HG03066 (cell line): ENCODE data around the gene CFAP73.
"Not testable (repeated sequence)": the region's sequence is repeated elsewhere in the genome, so short reads cannot be mapped to it uniquely, and the experiment has no call there.

Source experiments
- ATAC-seq: cut with Tn5 transposase; IDR thresholded peaks from one replicate; pipeline ENCODE4 v1.9.1; 2021; ENCODE audit warnings: low read depth; ENCODE audit not compliant: unreplicated experiment

Gene CFAP73

DNA sequence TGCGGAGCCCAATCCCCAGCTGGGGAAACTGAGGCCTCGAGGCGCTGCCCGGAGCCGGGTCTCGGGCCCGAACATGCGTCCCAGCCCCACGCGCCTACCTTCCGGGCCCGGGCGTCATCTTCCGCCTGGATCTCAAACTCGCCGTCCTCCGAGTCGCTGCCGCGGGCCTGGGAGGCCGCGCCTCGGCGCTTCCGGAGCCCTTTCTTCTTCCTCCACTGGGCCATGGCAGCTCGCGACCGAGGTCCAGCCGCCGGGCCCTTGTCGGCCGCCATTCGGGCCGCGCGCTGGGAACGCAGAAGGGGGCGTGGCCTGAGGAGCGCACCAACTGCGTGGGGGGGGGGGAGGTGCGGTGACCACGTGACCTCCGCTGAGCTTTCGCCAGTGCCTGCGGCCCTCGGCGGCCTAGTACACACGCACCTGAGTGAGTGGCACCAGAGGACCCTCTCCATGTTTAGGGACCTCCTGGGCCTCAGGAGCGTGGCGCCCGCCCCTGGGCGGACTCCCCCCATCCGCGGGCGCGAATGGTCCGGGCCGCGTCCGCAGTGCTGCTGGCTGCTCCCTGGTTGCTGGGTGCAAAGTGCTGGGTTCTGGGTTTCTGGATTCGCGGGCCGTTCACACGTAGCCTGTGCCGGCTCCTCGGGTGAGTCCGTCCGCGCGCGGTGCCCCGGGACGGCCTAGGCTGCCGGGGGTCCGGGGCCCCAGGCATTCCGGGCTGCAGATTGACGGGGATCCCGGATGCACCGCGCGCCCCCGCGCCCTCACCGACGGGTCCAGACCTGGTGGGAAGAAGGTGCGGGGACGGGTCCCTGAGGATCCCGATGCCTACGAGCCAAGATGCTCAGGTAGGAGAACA is 35.9 kb downstream of the CFAP73 start, which contains the start of the genes DDX54 and RITA1:
Gene DDX54 (minus strand): TSS at position 299 of the 853 bp plus-strand sequence. CDS start 27 bp downstream, at position 272.
Gene RITA1 (plus strand): TSS at position 542 of the 853 bp plus-strand sequence. CDS start 1,026 bp downstream, outside the sequence.
- peak; percentile 47 for ATAC-seq

DNA sequence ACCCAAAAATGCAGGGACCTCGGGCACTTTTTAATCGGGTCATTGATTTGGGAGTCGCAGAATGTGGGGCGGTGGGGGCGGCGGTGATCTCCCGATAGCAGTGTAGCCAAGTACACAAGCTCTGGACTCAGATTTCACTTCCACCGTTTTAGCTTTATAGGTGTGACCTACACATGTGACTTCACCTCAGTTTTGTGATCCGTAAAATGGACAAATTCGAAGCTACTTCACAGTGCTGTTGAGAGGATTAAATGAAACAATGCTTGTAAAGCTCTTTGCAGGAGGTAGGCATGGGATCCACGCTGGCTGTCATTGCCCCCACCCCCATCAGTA is 36.5 kb downstream of the CFAP73 start:
- no peak for ATAC-seq

DNA sequence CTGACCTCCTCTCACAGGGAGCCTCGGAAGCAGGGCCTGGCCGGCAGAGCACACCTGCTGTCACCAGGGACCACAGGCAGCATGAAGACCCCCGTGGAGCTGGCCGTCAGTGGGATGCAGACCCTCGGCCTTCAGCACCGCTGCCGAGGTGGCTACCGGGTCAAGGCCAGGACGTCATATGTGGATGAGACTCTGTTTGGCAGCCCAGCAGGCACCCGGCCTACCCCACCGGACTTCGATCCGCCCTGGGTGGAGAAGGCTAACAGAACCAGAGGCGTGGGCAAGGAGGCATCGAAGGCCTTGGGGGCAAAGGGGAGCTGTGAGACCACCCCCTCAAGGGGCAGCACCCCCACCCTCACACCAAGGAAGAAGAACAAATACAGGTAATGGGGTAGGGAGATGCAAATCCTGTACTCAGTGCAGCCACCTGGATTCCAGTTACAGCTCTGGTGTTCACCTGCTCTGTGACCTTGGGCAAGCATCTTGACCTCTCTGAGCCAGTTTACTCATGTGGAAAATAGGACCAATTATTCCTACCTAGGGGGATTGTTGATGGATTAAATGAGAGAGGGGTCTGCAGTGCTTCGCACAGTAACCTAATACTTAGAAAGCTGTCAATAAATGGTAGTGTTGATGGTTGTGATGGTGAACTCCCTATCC is 37.3 kb downstream of the CFAP73 start:
- ATAC-seq: no peak

DNA sequence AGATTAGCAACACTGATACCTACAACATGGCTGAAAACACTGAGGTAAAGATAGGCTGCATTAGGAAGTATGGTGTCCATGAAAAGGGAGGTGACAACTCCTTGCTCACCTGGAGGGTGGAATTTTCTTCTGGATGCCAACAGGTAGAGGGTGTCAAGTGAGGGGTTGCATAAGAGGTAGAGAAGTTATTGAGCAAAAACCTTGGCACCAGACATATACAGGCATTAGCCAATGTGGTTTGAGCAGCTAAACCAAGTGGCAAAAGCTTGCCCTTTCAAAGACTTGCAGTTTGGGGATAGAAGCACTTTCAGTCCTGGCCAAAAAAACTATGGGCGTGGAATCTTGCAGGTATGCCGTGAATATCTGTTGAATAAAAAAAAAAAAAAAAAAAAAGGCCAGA is 39.8 kb downstream of the CFAP73 start:
- ATAC-seq: no peak

DNA sequence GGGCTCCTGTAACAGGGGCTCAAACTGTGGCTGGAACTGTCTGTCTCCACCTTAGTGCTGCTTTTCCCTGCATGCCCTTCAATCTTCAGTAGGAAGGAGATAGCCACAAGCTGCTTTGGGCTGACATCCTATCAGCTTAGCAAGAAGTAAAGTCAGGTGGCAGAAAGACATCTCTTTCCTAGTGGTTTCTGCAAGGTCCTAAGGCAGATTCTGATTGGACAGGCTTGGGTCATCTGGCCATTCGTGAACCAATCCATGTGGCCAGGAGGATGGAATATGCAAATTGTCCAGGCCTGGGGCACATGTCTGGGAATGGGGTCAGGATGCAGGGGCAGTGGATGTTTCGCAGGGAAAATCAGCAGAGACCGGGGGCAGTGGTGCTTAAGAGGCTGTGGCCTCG is 41.2 kb downstream of the CFAP73 start:
- no peak for ATAC-seq

DNA sequence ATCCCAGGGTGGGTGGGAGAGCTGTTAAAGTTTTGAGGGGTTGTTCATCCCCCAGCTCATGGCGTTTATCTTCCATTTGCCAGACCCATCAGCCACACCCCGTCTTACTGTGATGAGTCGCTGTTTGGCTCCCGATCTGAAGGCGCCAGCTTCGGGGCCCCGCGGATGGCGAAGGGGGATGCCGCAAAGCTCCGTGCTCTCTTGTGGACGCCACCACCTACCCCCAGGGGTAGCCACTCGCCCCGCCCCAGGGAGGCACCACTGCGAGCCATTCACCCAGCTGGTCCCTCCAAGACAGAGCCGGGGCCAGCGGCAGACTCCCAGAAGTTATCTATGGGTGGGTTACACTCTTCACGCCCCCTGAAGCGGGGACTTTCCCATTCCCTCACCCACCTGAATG is 41.7 kb downstream of the CFAP73 start:
- no peak for ATAC-seq

DNA sequence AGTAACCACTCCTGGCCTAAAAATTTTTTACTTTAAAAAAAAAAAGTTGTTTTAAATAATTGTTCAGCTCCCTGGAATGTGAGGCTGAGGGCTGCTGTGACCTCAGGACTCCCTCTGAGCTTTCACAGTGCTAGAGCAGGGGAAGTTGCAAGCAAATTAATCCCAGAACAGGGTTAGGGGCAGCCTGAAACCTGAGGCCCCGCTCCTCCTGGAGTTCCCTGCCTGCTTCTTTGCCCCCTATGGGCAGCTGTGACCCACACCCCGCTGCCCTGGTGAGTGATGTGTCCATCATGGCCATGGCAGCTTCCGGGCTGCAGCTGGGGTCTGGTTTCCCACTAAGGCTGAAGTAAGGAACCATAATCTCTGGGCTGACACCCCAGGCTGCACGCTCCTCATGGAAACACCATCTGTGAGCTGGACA is 45.5 kb downstream of the CFAP73 start:
- ATAC-seq: no peak

DNA sequence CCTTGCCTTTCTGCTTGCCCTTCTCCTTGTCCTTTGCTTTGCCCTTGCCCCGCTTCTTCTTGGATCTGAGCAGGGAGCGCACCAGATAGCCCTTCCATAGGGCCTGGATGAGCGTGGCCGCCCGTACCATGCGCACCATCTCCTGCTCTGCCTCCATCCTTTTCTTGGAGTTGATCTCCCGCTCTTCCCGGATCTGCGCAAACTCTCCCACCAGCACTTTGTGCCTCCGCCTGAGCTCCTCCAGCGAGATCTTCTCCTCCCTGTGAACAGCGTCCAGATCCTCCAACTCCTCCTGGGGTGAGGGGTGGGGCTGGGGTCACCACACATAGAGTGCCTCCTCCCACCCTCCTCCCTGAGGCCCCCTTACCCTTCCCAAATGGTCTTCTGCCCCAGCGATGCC is 46.1 kb downstream of the CFAP73 start:
- ATAC-seq: no peak

DNA sequence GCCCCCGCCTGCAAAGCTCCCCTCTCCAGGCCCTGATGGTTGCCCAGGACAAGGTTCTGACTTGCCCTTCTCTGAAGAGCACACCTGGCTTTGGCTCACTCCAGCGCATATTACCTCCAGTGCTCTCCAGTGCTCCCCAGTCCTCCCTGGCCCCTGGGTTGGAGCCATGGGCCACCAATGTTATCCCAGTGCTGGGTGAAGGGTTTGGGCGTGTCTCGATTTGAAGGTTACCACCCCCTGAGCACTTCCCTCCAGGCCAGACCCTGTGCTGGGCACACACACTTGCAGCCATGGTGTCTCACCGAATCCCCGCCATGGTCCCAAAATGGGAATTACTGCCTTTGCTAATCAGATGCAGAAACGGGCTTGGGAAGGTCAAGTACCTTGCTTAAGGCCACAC is 47.1 kb downstream of the CFAP73 start:
- no peak for ATAC-seq

DNA sequence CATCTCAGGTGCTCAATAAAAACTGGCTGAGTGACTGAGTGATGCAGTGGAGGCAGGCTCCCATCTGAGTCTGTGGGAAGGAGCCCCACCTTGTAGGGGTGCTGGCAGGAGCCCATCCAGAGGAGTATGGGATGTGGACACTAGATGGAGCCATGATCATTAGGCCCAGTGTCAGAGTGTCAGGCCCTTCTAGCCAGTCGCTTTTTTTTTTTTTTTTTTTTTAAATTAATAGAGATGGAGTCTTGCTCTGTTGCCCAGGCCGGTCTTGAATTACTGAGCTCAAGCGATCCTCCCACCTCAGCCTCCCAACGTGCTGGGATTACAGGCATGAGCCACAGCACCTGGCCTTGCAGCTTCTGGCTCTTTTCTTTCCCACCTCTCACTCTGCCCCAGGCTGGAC is 47.5 kb downstream of the CFAP73 start:
- ATAC-seq: no peak

DNA sequence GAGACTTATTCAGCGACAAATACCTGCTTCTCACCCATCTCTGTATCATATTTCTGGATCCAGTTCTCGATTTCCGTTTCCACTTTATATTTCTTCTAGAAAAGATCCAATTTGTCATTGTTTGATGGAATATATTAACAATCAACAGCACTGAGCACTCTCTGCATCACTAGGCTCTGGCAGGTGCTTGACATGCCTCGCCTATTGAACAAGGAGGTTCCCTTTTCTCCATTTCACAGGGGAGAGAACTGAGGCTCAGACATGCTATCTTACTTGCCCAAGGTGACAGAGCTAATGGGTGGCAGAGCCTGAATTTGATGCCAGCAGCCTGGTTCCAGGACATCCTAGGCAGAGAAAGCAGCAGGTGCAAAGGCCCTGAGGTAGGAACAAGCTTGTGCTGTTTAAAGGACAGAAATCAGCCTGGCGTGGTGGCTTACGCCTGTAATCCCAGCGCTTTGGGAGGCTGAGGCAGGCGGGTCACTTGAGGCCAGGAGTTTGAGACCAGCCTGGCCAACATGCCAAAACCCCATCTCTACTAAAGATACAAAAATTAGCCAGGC is 48.1 kb downstream of the CFAP73 start:
- ATAC-seq: no peak

DNA sequence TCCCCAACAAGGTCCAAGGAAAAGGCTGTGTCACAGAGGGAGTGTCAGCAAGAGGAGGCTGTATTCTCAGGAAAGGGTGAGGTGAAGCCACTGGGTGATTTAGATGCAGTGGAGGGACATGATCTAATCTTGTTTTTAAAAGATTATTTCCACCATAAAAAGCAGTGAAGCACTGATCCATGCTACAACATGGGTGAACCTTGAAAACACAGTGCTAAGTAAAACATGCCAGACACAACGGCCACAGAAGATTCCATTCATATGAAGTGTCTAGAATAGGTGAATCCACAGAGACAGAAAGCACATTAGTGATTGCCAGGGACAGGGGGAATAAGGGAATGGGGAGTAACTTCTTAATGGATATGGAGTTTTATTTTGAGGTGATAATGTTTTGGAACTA is 48.8 kb downstream of the CFAP73 start:
- ATAC-seq: no peak

DNA sequence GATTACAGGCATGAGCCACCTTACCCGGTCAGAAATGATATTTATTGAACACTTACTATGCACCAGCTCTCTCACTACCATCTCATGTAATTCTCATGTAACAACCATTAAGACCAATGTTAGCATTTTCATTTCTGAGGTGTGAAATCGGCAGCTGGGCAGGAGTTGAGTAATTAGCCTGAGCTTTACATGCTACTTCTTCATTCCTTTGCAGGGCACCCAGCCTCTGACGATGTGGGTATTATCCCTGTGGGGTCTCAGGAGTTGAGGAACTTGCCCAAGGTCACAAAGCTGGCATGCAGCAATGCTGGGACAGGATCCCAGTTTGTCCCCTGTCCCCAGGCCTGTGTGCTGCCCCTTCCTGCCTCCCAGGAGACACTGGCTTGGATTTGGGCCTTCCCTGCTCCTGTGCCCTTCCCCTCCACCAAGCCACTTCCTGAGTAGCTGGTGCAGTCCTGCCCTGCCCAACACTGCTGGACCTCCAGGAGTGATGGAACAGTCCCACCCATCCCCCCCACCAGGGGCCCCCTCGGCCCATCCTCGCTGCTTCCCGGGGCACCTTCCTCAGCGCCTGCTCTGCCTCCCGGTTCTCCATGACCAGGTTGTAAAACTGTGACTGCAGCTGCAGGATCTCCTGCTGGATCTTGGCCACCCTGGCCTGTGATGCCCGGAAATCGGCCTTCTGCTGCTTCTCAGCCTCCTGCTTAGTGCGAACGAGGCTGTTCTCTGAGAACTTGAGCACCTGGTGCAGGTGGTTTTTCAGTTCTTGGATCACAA is 50.7 kb downstream of the CFAP73 start:
- ATAC-seq: no peak

DNA sequence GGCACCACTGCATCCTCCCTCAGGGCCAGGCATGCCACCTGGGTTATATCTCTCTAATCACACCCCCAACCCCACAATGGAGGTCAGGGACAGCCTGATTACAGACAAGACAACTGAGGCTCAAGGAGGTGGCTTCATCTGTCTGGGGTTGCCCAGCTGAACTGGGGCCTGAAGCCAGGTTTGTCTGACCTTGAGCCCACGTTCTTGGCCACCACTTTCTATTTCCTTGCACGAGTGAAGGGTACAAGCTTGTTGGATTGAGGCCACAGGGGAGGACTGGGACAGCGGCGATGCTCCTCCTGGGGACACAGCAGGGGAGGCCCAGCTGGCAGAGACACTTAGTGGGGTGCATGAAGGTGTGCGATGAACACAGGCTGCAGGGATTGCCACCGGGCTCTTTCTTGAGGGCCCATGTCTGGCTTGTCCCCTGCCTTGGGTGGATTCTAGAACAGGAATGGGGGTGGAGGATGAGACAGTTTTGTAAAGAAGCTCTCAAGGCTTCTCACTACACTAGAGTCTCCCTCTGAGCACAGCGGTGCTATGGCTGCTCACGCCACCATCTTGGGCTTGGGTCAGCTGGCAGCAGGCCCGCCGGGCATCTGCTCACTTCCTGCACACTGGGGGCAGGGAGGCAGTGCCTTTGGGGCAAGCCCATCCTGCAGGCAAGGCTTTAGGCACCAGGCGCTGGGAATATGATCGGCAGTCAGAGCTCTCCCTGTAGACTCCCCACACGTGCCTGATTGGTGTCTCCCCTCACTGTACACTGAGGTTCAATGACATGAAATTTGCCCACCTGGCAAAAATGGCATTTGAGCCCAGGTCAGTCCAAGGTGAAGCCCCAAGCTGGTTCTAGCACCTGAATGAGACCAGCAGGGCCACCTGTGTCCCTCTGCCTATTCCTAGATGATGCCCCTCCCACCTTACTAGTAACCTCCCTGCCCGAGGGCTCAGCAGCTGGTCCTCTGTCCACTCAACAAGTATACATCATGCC is 52.0 kb downstream of the CFAP73 start:
- no peak for ATAC-seq

DNA sequence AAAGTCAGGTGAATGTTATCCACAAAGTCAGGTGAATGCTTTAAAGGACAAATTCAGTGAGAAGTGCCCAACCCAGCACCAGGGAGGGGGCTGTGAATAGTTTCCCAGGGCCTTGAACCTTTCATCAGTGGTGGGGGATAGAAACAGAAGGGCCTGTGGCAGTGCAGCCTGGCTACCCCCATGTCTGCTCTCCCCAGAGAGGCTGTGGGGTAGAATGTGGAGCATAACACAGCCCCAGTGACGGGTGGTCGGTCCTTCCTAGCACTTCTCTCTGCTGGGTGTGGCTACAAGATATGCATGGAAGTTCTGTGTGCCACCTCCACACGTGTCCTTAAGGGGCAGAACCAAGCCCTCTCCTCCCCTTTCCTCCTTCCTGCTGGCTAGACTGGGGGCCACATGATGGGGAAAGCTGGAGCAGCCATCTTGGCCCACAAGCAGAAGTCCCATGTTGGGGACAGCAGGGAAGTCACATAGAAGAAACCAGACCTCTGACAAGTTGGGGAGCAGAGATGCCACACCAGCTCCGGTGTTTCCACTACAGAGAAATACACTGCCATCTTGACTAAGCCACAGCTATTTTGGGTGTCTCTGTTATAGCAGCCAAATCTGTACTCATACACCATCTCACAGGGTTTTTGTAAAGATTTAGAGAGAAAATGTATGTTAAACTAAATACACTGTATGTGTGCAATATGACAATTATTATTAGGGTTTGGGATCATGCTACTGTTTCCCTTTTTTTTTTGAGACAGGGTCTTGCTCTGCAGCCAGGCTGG is 53.0 kb downstream of the CFAP73 start:
- ATAC-seq: no peak

DNA sequence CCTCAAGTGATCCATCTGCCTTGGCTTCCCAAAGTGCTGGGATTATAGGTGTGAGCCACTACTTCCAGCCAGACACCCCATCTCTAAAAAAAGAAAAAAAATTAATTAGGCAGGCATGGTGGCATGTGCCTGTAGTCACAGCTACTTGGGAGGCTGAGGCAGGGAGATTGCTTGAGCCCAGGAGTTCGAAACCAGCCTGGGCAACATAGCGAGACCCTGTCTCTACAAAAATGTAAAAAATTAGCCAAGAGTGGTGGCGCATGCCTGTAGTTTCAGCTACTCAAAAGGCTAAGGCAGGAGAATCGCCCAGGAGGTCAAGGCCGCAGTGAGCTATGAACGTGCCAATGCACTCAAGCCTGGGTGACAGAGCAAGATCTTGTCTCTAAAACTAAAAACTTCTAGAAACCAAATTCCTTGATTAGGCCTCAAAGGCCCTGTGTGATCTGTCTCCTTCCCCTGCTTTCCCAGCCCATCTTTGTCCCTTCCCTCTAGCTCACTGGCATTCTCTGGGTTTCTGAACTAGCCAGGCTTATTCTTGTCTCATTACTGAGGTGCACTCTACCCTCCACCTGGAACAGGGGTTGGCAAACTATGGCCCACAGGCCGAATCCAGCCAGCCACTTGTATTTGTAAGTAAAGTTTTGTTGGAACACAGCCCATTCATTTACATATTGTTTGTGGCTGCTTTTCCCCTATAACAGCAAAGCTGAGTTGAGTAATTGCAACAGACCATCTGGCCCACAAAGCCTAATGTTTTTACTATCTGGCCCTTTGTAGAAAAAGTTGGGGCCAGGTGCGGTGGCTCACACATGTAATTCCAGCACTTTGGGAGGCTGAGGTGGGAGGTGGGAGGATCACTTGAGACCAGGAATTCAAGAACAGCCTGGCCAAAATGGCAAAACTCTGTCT is 54.6 kb downstream of the CFAP73 start:
- ATAC-seq: no peak

DNA sequence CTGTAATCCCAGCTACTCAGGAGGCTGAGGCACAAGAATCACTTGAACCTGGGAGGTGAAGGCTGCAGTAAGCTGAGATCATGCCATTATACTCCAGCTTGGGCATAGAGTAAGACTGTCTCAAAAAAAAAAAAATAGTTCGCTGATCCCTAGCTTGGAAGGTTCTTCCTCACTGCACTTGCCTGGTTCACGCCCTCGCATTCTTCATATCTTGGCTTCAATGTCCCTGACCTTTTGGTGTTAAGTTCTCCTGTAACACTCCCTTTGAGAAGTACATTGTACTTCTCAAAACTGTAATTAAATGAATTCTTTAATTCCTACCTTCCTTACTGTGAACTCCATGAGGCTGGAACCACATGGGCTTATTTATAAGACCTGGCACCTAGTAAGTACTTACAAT is 55.3 kb downstream of the CFAP73 start:
- ATAC-seq: no peak

DNA sequence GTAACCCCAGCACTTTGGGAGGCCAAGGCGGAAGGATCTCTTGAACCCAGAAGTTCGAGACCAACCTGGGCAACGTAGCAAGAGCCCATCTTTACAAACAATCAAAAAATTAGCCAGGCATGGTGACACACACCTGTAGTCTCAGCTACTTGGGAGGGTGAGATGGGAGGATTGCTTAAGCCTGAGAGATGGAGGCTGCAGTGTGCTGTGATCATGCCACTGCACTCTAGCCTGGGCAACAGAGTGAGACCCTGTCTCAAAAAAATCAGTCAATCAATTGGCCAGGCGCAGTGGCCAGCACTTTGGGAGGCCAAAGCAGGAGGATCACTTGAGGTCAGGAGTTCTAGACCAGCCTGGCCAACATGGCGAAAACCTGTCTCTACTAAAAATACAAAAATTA is 57.3 kb downstream of the CFAP73 start:
- not testable (repeated sequence) for ATAC-seq
